HEK293 (cell line): ENCODE results near the gene MYO1E.

ENCODE experiments used
- CTCF ChIA-PET: fragments of 350-600 bp; formaldehyde crosslinking; extraction: SDS; loops from one replicate; lab custom pipeline; 2021; ENCODE audit warnings: antibody characterized with exemption; lab: Yijun Ruan, JAX
- POLR2A ChIA-PET: fragments of 300-600 bp; formaldehyde crosslinking; extraction: SDS; loops from one replicate; lab custom pipeline; 2020; ENCODE audit warnings: antibody characterized with exemption, inconsistent platforms; lab: Yijun Ruan, JAX
- H3K27ac ChIP-seq: fragments of 200-500 bp; sonication (Bioruptor generic); 2 replicates; pipeline ENCODE4 v1.5.1; 2014; ENCODE audit warnings: low read depth, low read length, control low read depth, inconsistent platforms; ENCODE audit errors: extremely low read depth
- H3K36me3 ChIP-seq, 2 experiments: fragments of 200-500 bp in 1 of 2; sonication (Bioruptor generic) in 1 of 2; 1 replicate in 1 of 2; 2 replicates in 1 of 2; pipeline ENCODE4 v1.5.1; 2014 to 2017; ENCODE audit warnings: inconsistent platforms in 2 of 2, low read length in 2 of 2; ENCODE audit not compliant: control insufficient read depth in 2 of 2, insufficient read depth in 1 of 2
- H3K4me1 ChIP-seq: fragments of 200-500 bp; sonication (Bioruptor generic); 2 replicates; pipeline ENCODE4 v1.5.1; 2014; ENCODE audit warnings: mild to moderate bottlenecking, low read length, inconsistent platforms; ENCODE audit not compliant: control insufficient read depth, insufficient read depth
- H3K4me3 ChIP-seq: 2 replicates; pipeline ENCODE4 v1.5.1; 2011; ENCODE audit warnings: low read depth, mild to moderate bottlenecking, control low read depth, low read length, moderate library complexity
- H3K9me3 ChIP-seq: fragments of 200-500 bp; sonication (Bioruptor generic); 2 replicates; pipeline ENCODE4 v1.5.1; 2014; ENCODE audit warnings: low read depth, low read length, inconsistent platforms; ENCODE audit not compliant: control insufficient read depth, insufficient read depth
- EGR2 ChIP-seq: fragments of 450-650 bp; formaldehyde crosslinking; IDR thresholded peaks from 2 replicates; pipeline ENCODE4 v1.5.1; 2016; ENCODE audit warnings: low read depth, missing biosample characterization, missing genetic modification characterization
- GLI4 ChIP-seq: fragments of 450-650 bp; formaldehyde crosslinking; IDR thresholded peaks from 2 replicates; pipeline ENCODE4 v1.5.1; 2016; ENCODE audit warnings: missing biosample characterization, missing genetic modification characterization
- GLIS1 ChIP-seq: fragments of 450-650 bp; formaldehyde crosslinking; IDR thresholded peaks from 2 replicates; pipeline ENCODE4 v1.5.1; 2016; ENCODE audit warnings: missing biosample characterization, missing genetic modification characterization
- IKZF3 ChIP-seq: fragments of 450-650 bp; IDR thresholded peaks from 2 replicates; pipeline ENCODE4 v1.5.0; 2018; ENCODE audit warnings: missing biosample characterization, mild to moderate bottlenecking, missing genetic modification characterization, moderate library complexity
- KLF9 ChIP-seq: fragments of 450-650 bp; formaldehyde crosslinking; IDR thresholded peaks from 2 replicates; pipeline ENCODE4 v1.5.1; 2016; ENCODE audit warnings: missing biosample characterization, missing genetic modification characterization, low read depth
- SP2 ChIP-seq: fragments of 450-650 bp; formaldehyde crosslinking; IDR thresholded peaks from 2 replicates; pipeline ENCODE4 v1.5.1; 2016; ENCODE audit warnings: missing biosample characterization, missing genetic modification characterization
- ZBTB48 ChIP-seq: fragments of 450-650 bp; formaldehyde crosslinking; IDR thresholded peaks from 2 replicates; pipeline ENCODE4 v1.5.1; 2016; ENCODE audit warnings: missing biosample characterization, missing genetic modification characterization
- ZNF121 ChIP-seq: fragments of 450-650 bp; formaldehyde crosslinking; IDR thresholded peaks from 2 replicates; pipeline ENCODE4 v1.5.1; 2016; ENCODE audit warnings: missing biosample characterization, missing genetic modification characterization
- ZNF132 ChIP-seq: fragments of 450-650 bp; formaldehyde crosslinking; IDR thresholded peaks from 2 replicates; pipeline ENCODE4 v1.5.1; 2017; ENCODE audit warnings: missing biosample characterization, missing genetic modification characterization, borderline replicate concordance
- ZNF202 ChIP-seq: fragments of 450-650 bp; formaldehyde crosslinking; IDR thresholded peaks from 2 replicates; pipeline ENCODE4 v1.5.1; 2016; ENCODE audit warnings: missing biosample characterization, missing genetic modification characterization, borderline replicate concordance
- ZNF221 ChIP-seq: fragments of 450-650 bp; formaldehyde crosslinking; IDR thresholded peaks from 2 replicates; pipeline ENCODE4 v1.5.1; 2017; ENCODE audit warnings: missing biosample characterization, missing genetic modification characterization, borderline replicate concordance
- ZNF223 ChIP-seq: fragments of 450-650 bp; formaldehyde crosslinking; IDR thresholded peaks from 2 replicates; pipeline ENCODE4 v1.5.1; 2016; ENCODE audit warnings: missing biosample characterization, missing genetic modification characterization
- ZNF311 ChIP-seq: fragments of 450-650 bp; formaldehyde crosslinking; IDR thresholded peaks from 2 replicates; pipeline ENCODE4 v1.5.1; 2017; ENCODE audit warnings: missing biosample characterization, missing genetic modification characterization, borderline replicate concordance
- ZNF335 ChIP-seq: fragments of 450-650 bp; formaldehyde crosslinking; conservative IDR thresholded peaks from 2 replicates; pipeline ENCODE4 v1.5.1; 2016; ENCODE audit warnings: missing biosample characterization, missing genetic modification characterization
- ZNF416 ChIP-seq: fragments of 450-650 bp; formaldehyde crosslinking; IDR thresholded peaks from 2 replicates; pipeline ENCODE4 v1.5.1; 2016; ENCODE audit warnings: missing biosample characterization, missing genetic modification characterization
- ZNF510 ChIP-seq: fragments of 450-650 bp; formaldehyde crosslinking; IDR thresholded peaks from 2 replicates; pipeline ENCODE4 v1.5.1; 2018; ENCODE audit warnings: mild to moderate bottlenecking, missing genetic modification characterization, missing biosample characterization; ENCODE audit not compliant: insufficient replicate concordance
- ZNF544 ChIP-seq: fragments of 450-650 bp; formaldehyde crosslinking; IDR thresholded peaks from 2 replicates; pipeline ENCODE4 v1.5.0; 2017; ENCODE audit warnings: missing biosample characterization, missing genetic modification characterization
- ZNF555 ChIP-seq: fragments of 450-650 bp; formaldehyde crosslinking; conservative IDR thresholded peaks from 2 replicates; pipeline ENCODE4 v1.5.1; 2017; ENCODE audit warnings: missing biosample characterization, mild to moderate bottlenecking, missing genetic modification characterization, inconsistent platforms
- ZNF560 ChIP-seq: fragments of 450-650 bp; formaldehyde crosslinking; IDR thresholded peaks from 2 replicates; pipeline ENCODE4 v1.5.1; 2017; ENCODE audit warnings: missing biosample characterization, missing genetic modification characterization, borderline replicate concordance
- ZNF596 ChIP-seq: fragments of 450-650 bp; IDR thresholded peaks from 2 replicates; pipeline ENCODE4 v1.5.0; 2018; ENCODE audit warnings: missing biosample characterization, mild to moderate bottlenecking, missing genetic modification characterization, moderate library complexity
- ZNF701 ChIP-seq: fragments of 450-650 bp; formaldehyde crosslinking; IDR thresholded peaks from 2 replicates; pipeline ENCODE4 v1.5.1; 2016; ENCODE audit warnings: missing biosample characterization, missing genetic modification characterization
- ZNF707 ChIP-seq: fragments of 450-650 bp; formaldehyde crosslinking; IDR thresholded peaks from 2 replicates; pipeline ENCODE4 v1.5.1; 2016; ENCODE audit warnings: missing biosample characterization, missing genetic modification characterization
- ZNF777 ChIP-seq: fragments of 450-650 bp; formaldehyde crosslinking; IDR thresholded peaks from 2 replicates; pipeline ENCODE4 v1.5.1; 2017; ENCODE audit warnings: missing biosample characterization, missing genetic modification characterization, borderline replicate concordance
- ZNF792 ChIP-seq: fragments of 450-650 bp; formaldehyde crosslinking; IDR thresholded peaks from 2 replicates; pipeline ENCODE4 v1.5.1; 2016; ENCODE audit warnings: missing biosample characterization, missing genetic modification characterization
- TF ChIP-seq, protein P1 (sequence below): fragments of 450-650 bp; formaldehyde crosslinking; IDR thresholded peaks from 2 replicates; pipeline ENCODE4 v1.5.1; 2016; ENCODE audit warnings: missing biosample characterization, missing genetic modification characterization
- TF ChIP-seq, protein P2 (sequence below): fragments of 450-650 bp; formaldehyde crosslinking; optimal IDR thresholded peaks from 2 replicates; pipeline ENCODE3; 2016; ENCODE audit warnings: missing biosample characterization, mild to moderate bottlenecking, missing genetic modification characterization
- TF ChIP-seq, protein P3 (sequence below): fragments of 450-650 bp; formaldehyde crosslinking; IDR thresholded peaks from 2 replicates; pipeline ENCODE4; 2016; ENCODE audit warnings: missing biosample characterization, missing genetic modification characterization
- TF ChIP-seq, protein P4 (sequence below): fragments of 450-650 bp; formaldehyde crosslinking; IDR thresholded peaks from 2 replicates; pipeline ENCODE4 v1.5.1; 2016; ENCODE audit warnings: missing biosample characterization, missing genetic modification characterization, borderline replicate concordance

MYO1E gene

DNA sequence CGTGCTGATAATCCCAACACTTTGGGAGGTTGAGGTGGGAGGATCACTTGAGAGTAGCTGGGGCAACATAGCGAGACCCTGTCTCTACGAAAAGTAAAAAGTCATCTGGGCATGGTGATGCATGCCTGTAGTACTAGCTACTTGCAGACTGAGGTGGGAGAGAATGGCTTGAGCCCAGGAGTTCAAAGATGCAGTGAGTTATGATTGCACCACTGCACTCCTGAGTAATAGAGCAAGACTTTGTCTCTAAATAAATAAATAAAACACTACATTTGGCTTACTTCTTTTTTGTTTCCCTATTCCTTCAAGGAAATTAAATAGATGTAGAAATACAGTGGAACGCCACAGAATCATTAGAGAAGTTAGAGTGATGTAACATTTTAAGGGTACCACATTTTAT is 186.2 kb downstream of the MYO1E start:
- Histone ChIP-seq H3K9me3 (no peaks in the 10 kb centered on the region), H3K4me3 (no peak overlapping the region), H3K4me1 (no peaks in the 10 kb centered on the region), H3K36me3 (peaks cover 0 to 11% of the 10 kb centered on the region in 2 experiments; a peak in 2 of 3 replicates), H3K27ac (no peak overlapping the region)
- no peak for TF ChIP-seq ZNF202 (tag by site-specific recombination)
- no peak for TF ChIP-seq GLI4
- TF ChIP-seq ZNF777 (tag by site-specific recombination), result no peak
- no peak for TF ChIP-seq ZNF335
- TF ChIP-seq ZNF707 (tag by site-specific recombination), result no peak
- TF ChIP-seq, protein P1, sequence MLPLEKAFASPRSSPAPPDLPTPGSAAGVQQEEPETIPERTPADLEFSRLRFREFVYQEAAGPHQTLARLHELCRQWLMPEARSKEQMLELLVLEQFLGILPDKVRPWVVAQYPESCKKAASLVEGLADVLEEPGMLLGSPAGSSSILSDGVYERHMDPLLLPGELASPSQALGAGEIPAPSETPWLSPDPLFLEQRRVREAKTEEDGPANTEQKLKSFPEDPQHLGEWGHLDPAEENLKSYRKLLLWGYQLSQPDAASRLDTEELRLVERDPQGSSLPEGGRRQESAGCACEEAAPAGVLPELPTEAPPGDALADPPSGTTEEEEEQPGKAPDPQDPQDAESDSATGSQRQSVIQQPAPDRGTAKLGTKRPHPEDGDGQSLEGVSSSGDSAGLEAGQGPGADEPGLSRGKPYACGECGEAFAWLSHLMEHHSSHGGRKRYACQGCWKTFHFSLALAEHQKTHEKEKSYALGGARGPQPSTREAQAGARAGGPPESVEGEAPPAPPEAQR, result no peak
- TF ChIP-seq ZNF701 (tag by site-specific recombination), result no peak
- TF ChIP-seq ZNF596 (tag by site-specific recombination), result no peak
- no peak for TF ChIP-seq ZNF221 (tag by site-specific recombination)
- no peak for TF ChIP-seq KLF9
- TF ChIP-seq GLIS1 (tag by site-specific recombination), result no peak
- no peak for TF ChIP-seq ZNF121
- no peak for TF ChIP-seq ZBTB48 (tag by site-specific recombination)
- no peak for TF ChIP-seq ZNF132 (tag by site-specific recombination)
- ChIA-PET POLR2A (no interaction called here), CTCF (no interaction called here)

DNA sequence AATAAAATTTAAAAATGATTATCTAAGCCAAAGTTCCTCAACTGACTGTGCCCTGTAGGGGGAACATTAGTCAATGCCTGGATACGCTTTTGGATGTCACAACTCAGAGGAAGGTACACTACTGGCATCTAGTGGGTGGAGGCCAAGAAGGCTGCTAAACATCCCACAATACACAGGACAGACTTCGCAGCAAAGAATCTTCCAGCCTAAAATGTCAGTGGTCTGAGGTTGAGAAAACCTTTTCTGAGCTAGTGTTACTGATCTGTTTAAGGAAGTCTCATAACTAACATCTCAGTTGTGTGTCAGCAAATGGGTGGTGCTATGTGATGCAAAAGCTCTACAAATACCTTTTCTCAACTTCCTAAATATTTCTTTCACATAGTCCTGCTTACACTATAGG is 186.9 kb downstream of the MYO1E start:
- Histone ChIP-seq H3K4me1 (no peaks in the 10 kb centered on the region), H3K9me3 (no peaks in the 10 kb centered on the region), H3K4me3 (no peak overlapping the region), H3K36me3 (peaks cover 0 to 11% of the 10 kb centered on the region in 2 experiments; a peak in 2 of 3 replicates), H3K27ac (no peak overlapping the region)
- ChIA-PET CTCF (no interaction called here), POLR2A (no interaction called here)
- TF ChIP-seq, protein P2, sequence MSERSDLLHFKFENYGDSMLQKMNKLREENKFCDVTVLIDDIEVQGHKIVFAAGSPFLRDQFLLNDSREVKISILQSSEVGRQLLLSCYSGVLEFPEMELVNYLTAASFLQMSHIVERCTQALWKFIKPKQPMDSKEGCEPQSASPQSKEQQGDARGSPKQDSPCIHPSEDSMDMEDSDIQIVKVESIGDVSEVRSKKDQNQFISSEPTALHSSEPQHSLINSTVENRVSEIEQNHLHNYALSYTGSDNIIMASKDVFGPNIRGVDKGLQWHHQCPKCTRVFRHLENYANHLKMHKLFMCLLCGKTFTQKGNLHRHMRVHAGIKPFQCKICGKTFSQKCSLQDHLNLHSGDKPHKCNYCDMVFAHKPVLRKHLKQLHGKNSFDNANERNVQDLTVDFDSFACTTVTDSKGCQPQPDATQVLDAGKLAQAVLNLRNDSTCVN, result no peak
- TF ChIP-seq, protein P3, sequence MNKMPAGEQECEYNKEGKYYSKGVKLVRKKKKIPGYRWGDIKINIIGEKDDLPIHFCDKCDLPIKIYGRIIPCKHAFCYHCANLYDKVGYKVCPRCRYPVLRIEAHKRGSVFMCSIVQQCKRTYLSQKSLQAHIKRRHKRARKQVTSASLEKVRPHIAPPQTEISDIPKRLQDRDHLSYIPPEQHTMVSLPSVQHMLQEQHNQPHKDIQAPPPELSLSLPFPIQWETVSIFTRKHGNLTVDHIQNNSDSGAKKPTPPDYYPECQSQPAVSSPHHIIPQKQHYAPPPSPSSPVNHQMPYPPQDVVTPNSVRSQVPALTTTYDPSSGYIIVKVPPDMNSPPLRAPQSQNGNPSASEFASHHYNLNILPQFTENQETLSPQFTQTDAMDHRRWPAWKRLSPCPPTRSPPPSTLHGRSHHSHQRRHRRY (tag by site-specific recombination), result no peak
- TF ChIP-seq ZNF510 (tag by site-specific recombination) (no peak), EGR2 (tag by site-specific recombination) (no peak), GLI4 (no peak), SP2 (no peak), IKZF3 (no peak), ZNF416 (tag by site-specific recombination) (no peak), ZNF555 (tag by site-specific recombination) (no peak), ZNF560 (tag by site-specific recombination) (no peak), ZNF311 (no peak), ZNF544 (no peak), ZNF792 (tag by site-specific recombination) (no peak), ZNF223 (no peak)
- TF ChIP-seq, protein P4, sequence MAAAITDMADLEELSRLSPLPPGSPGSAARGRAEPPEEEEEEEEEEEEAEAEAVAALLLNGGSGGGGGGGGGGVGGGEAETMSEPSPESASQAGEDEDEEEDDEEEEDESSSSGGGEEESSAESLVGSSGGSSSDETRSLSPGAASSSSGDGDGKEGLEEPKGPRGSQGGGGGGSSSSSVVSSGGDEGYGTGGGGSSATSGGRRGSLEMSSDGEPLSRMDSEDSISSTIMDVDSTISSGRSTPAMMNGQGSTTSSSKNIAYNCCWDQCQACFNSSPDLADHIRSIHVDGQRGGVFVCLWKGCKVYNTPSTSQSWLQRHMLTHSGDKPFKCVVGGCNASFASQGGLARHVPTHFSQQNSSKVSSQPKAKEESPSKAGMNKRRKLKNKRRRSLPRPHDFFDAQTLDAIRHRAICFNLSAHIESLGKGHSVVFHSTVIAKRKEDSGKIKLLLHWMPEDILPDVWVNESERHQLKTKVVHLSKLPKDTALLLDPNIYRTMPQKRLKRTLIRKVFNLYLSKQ, result no peak
